ENCODE measurements around the gene PRM3. TPM values are rescaled to one million over a fixed set of nuclear protein-coding genes. Genes with fewer than 3 reads are reported as not detected.
A peak's percentile ranks its signal among the peaks of the same experiment; 100 is the strongest.

PRM3 gene
- total RNA-seq, 1 donor = not detected

- no peak for DNase-seq (ENCODE audit: low read depth in 2 of 3, low spot score in 2 of 3)
Observed at GRCh38 chr16:11260596-11260966, 12.8 kb downstream of the PRM3 start.

- no peak for DNase-seq (ENCODE audit: low read depth in 2 of 3, low spot score in 2 of 3)
Observed at GRCh38 chr16:11259655-11260595, 13.5 kb downstream of the PRM3 start.

DNA sequence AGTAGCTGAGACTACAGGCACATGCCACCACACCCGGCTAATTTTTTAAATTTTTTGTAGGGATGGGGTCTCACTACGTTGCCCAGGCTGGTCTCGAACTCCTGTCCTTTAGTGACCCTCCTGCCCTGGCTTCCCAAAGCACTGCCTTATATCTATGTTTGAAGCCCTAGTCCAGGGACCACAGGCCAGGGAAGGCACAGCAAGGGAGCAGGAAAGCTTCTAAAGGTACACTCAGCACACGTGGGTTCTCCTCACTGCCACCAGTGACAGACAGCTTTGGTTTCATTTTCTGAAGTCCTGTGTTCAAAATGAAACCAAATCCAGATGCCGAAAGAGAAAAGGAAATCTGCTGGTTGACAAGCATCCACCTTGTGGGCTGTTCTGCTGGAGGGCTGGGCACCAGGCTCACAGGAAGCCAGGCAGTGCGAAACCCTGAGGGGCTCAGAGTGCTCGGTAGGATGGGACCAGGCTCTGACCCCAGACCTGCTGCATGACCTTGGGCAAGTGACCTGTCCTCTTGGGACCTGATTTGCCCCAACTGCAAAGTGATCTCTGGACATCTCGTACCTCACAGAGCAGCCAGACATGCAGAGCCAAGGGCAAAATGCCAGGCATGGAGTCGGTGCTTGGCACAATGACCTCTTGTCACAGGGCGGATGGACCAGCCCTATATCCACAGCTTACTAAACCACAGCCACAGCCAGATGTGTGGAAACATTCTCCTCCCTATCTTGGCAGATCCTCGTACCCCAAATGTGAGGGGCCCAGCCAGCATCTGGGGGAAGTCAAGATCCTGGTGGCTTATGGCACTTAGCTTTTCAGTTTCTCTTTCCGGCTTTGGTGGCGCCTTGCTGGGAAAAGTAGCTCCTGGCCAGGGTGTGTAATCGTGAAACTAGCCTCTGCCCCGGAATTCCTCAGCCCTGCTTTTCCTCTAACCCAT is 14.6 kb downstream of the PRM3 start:
- DNase-seq (ENCODE audit: low read depth in 2 of 3, low spot score in 2 of 3) = peak in 2 of 3 donors; percentile 70 to 82

DNA sequence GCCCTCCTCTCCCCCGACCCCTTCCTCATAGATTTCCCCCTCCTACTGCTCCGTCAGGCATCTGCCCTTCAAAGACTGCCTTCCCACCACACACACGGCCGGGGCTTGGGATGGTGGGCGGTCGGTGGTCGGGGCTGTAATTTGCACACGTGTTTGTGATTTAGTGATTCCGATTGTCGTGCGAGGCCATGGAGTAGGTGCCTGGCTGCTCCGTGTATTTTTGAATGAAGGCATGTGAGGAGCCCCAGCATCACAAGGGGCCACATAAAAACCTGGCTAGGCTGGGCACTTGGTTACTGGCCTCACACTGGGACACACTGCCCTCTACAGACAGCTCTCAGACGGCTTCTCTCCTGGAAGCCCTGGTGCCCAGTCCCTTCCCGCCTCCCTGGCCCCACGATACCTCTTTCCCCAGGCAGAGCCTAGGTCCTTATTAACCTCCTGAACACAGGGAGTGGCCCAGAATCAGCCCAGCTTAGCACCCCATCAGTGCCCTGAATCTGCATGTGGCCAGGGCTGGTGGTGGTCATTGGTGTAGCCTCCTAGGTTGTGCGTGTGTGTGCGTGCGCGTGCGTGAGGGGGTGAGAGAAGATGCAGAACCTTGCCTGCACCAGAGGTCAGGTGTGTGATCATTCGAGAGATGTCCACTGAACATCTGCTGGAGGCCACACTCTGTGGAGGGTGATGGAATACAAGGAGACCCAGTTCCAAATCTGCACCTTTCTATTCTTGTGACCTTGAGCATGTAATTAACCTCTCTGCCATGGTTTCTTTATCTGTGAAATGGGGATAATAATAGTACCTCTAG is 16.1 kb downstream of the PRM3 start:
- peak in 2 of 3 donors; percentile 71 to 79 for DNase-seq (ENCODE audit: low read depth in 2 of 3, low spot score in 2 of 3)

DNA sequence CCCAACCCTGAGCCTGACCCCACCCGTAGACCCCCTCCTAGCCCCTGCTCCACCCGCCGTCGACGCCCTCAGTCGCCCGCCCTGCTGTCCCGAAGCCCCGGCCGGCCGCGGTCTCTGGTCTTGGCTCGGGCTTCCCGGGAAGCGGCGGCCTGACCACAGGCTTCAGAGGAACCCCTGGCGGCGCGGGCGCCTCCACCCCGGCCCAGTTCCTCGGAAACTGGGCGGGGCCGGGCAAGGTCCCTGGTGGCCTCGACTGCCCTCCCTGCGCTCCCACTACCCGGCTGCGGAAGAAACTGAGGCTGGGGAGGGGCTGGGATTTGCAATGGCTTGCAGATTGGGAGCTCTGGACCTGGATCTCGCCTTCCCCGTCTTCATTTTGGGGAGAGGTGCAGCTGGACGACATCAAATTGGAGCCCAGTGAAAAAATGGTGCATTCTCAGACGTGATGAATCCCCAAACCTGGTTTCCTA is 16.7 kb downstream of the PRM3 start:
- no peak for DNase-seq (ENCODE audit: low read depth in 2 of 3, low spot score in 2 of 3)

DNA sequence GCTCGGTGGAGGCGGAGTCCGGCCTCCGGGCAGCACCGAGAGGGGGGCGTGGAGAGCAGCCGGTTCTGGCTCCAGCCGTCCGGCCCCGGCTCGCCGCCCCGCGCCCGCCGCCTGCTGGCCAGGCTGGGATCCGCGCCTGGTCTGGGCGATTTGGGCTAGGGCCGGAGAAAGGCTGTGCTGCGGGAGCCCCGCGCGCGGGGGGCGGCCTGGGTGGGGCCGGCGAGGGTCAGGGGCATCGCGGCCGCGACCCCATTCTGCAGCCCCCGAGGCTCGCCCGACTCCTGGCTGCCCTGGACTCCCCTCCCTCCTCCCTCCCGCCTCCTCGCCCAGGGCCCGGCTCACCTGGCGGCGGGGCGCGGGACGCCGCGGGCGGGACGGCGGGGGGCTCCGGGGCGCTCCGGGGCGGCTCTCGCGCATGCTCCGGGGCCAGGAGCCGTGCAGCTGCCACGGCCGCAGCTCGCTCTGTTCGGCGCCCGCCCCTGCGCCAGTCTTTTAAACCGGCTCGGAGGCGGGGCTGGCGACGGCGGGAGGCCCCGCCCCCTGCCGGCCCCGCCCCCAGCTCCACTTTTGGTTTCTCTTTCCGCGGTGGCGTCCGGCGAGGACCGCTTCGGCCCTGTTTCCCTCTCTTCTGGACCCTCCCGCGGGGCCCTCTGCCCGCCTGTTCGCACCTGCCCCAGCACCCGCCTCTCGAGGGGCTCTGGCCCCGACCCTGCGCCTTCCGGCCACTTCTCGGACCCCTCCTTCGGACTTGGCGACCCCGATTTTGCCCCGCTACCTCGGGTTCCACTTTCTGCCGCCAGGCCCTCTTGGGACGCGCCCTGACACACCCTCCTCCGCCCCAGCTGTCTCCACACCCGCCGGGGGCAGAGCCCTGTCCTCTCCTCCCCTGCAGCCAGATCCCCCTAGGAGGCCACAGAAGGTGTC is 17.4 kb downstream of the PRM3 start, which contains the start of gene SOCS1:
TSS of gene SOCS1 (minus strand) at position 468 of the 924 bp plus-strand sequence. CDS start 726 bp downstream, outside the sequence.
- peak; percentile 80 to 88 (median 84) for DNase-seq (ENCODE audit: low read depth in 2 of 3, low spot score in 2 of 3)

- peak; percentile 57 to 66 (median 65) for DNase-seq (ENCODE audit: low read depth in 2 of 3, low spot score in 2 of 3)
Observed at GRCh38 chr16:11254913-11255736, 18.3 kb downstream of the PRM3 start.

DNA sequence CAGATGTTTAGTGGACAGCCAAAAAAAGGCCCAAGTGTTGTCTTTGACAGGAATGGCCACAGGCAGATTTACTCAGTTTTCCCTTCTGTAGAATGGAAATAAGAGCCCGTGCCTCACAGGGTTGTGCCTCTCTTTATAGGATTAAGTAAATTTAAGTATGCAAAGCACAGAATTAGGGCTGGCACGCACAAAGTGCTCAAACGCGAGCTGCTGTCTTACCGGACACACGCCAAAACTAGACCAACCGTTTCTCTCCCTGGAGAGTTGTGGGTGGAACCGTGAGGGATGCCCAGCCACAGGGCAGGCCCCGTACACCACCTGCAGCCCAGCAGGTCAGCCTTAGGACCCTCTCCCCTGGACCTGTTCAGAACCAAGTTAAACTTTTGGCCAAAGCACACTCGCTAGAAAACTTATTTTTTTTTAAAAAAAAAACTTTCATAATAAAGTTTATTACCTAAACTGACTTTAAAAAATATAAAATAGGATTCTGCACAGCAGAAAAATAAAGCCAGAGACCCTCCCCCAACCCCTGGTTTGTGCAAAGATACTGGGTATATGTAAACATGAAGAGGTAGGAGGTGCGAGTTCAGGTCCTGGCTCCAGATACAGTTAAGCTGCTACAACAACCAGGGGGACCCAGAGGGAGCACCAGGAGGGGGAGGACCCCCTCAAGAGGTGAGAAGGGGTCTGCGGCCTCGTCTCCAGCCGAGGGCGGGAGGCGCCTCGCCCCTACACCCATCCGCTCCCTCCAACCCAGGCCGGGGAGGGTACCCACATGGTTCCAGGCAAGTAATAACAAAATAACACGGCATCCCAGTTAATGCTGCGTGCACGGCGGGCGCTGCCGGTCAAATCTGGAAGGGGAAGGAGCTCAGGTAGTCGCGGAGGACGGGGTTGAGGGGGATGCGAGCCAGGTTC is 19.2 kb downstream of the PRM3 start:
- no peak for DNase-seq (ENCODE audit: low read depth in 2 of 3, low spot score in 2 of 3)

GRCh38 chr16:11253009-11253994 is 20.1 kb downstream of the PRM3 start:
- DNase-seq (ENCODE audit: low read depth in 2 of 3, low spot score in 2 of 3) = peak in 1 of 3 donors; percentile 52

- DNase-seq (ENCODE audit: low read depth in 2 of 3, low spot score in 2 of 3) = no peak
Observed at GRCh38 chr16:11252482-11252931, 20.9 kb downstream of the PRM3 start.

GRCh38 chr16:11251525-11252481 is 21.6 kb downstream of the PRM3 start:
- peak in 1 of 3 donors; percentile 60 for DNase-seq (ENCODE audit: low read depth in 2 of 3, low spot score in 2 of 3)

DNA sequence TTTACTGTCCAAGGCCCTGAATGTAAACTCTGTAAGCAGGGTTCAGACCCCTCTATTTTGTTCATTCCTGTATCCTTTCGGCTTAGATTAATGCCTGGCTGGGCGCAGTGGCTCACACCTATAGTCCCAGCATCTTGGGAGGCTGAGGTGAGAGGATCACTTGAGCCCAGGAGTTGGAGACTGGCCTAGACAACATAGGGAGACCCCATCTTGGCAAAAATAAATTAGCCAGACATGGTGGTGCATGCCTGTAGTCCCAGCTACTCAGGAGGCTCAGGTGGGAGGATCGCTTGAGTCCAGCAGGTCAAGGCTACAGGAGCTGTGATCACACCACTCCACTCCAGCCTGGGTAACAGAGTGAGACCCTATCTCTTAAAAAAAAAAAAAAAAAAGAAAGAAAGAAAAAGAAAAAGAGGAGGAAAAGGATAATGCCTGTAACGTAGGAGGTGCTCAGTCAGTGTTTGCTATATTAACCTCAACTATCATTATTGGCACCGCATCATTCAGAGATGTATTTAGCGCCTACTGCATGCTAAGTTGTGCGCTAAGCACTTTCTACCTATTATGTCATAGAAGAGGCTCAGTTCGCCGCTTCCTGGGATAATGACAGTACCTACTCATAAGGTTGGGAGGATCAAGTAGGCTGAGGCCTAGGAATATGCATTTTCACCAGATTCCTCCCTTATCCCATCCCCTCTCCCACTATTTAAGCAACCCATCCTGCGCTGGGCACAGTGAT is 22.5 kb downstream of the PRM3 start:
- DNase-seq (ENCODE audit: low read depth in 2 of 3, low spot score in 2 of 3) = no peak

- no peak for DNase-seq (ENCODE audit: low read depth in 2 of 3, low spot score in 2 of 3)
Observed at GRCh38 chr16:11250091-11250785, 23.2 kb downstream of the PRM3 start.

Measured in hematopoietic multipotent progenitor cell (in vitro differentiated cells).